Measurements from ENCODE around the gene DHRS11.

DNA sequence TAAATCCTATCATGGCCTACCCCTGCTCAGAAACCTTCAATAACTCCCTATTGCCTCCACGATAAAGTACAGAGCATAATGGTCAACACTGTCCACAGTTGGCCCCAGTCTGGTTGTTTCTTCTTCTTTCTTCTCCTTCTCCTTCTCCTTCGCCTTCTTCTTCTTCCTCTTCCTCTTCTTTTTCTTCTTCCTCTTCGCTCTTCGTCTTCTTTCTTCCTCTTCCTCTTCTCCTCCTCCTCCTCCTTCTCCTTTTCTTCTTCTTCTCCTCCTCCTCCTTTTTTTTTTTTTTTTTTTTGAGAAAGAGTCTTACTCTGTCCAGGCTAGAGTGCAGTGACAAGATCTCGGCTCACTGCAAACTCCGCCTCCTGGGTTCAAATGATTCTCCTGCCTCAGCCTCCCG, 33.5 kb downstream of the DHRS11 start:
- TF ChIP-seq, protein P1, sequence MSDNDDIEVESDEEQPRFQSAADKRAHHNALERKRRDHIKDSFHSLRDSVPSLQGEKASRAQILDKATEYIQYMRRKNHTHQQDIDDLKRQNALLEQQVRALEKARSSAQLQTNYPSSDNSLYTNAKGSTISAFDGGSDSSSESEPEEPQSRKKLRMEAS (IDR thresholded peaks at IDR 0.05): no peak
- TF ChIP-seq, protein P2, sequence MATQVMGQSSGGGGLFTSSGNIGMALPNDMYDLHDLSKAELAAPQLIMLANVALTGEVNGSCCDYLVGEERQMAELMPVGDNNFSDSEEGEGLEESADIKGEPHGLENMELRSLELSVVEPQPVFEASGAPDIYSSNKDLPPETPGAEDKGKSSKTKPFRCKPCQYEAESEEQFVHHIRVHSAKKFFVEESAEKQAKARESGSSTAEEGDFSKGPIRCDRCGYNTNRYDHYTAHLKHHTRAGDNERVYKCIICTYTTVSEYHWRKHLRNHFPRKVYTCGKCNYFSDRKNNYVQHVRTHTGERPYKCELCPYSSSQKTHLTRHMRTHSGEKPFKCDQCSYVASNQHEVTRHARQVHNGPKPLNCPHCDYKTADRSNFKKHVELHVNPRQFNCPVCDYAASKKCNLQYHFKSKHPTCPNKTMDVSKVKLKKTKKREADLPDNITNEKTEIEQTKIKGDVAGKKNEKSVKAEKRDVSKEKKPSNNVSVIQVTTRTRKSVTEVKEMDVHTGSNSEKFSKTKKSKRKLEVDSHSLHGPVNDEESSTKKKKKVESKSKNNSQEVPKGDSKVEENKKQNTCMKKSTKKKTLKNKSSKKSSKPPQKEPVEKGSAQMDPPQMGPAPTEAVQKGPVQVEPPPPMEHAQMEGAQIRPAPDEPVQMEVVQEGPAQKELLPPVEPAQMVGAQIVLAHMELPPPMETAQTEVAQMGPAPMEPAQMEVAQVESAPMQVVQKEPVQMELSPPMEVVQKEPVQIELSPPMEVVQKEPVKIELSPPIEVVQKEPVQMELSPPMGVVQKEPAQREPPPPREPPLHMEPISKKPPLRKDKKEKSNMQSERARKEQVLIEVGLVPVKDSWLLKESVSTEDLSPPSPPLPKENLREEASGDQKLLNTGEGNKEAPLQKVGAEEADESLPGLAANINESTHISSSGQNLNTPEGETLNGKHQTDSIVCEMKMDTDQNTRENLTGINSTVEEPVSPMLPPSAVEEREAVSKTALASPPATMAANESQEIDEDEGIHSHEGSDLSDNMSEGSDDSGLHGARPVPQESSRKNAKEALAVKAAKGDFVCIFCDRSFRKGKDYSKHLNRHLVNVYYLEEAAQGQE (IDR thresholded peaks at IDR 0.05; ENCODE audit: low read depth): no peak
- no peak for TF ChIP-seq ZBTB7A (IDR thresholded peaks at IDR 0.05; ENCODE audit: low read depth)
- TF ChIP-seq RAD21 (IDR thresholded peaks at IDR 0.05; ENCODE audit: low read depth): no peak
- TF ChIP-seq EGR1 (IDR thresholded peaks at IDR 0.05): no peak
- no peak for TF ChIP-seq TEAD4 (IDR thresholded peaks at IDR 0.05)
- no peak for TF ChIP-seq EP300 (IDR thresholded peaks at IDR 0.05; ENCODE audit: borderline replicate concordance)
- no peak for TF ChIP-seq YY1 (IDR thresholded peaks at IDR 0.05; ENCODE audit: low read depth)
- no peak for TF ChIP-seq TAF1 (IDR thresholded peaks at IDR 0.05; ENCODE audit: low read depth)
- no peak for TF ChIP-seq CREB1 (IDR thresholded peaks at IDR 0.05; ENCODE audit: low read depth)
- no peak for TF ChIP-seq FOXM1 (IDR thresholded peaks at IDR 0.05; ENCODE audit: borderline replicate concordance, low read depth)
